HG03521 (cell line): ENCODE data around the gene DCAF8.

ENCODE experiments used
- ATAC-seq: cut with Tn5 transposase; IDR thresholded peaks from one replicate; pipeline ENCODE4 v1.9.1; 2021; ENCODE audit warnings: mild to moderate bottlenecking, moderate library complexity; ENCODE audit not compliant: unreplicated experiment

Gene DCAF8

GRCh38 chr1:160177667-160178066 lies 84.7 kb downstream of the DCAF8 start:
- ATAC-seq, result no peak

- ATAC-seq, result no peak
These were observed 85.1 kb downstream of the DCAF8 start for GRCh38 chr1:160177231-160177630.

- ATAC-seq, result no peak
These were observed 90.4 kb downstream of the DCAF8 start for GRCh38 chr1:160171980-160172379.

GRCh38 chr1:160171354-160171753 lies 91.0 kb downstream of the DCAF8 start:
- no peak for ATAC-seq

- no peak for ATAC-seq
These were observed 92.6 kb downstream of the DCAF8 start for GRCh38 chr1:160169553-160170399.

- no peak for ATAC-seq
These were observed 93.6 kb downstream of the DCAF8 start for GRCh38 chr1:160168609-160169369.

GRCh38 chr1:160168016-160168415 lies 94.3 kb downstream of the DCAF8 start:
- no peak for ATAC-seq

GRCh38 chr1:160167580-160167979 lies 94.8 kb downstream of the DCAF8 start:
- no peak for ATAC-seq

- ATAC-seq, result no peak
These were observed 95.3 kb downstream of the DCAF8 start for GRCh38 chr1:160167056-160167455.

- no peak for ATAC-seq
These were observed 96.0 kb downstream of the DCAF8 start for GRCh38 chr1:160166166-160166868.
